PFSK-1 (cell line): Measurements from ENCODE around the gene NR6A1.

ENCODE experiments used
- FOXP2 ChIP-seq: optimal IDR thresholded peaks from 2 replicates; pipeline ENCODE3; 2011; ENCODE audit warnings: borderline replicate concordance, control low read depth, inconsistent platforms; ENCODE audit not compliant: insufficient read depth; ENCODE audit errors: extremely low read length, extremely low read depth
- POLR2AphosphoS5 ChIP-seq: IDR thresholded peaks from 2 replicates; pipeline ENCODE4 v1.6.1; 2012; ENCODE audit warnings: low read depth, mild to moderate bottlenecking, control low read depth, low read length, moderate library complexity
- SIN3A ChIP-seq: IDR thresholded peaks from 2 replicates; pipeline ENCODE4 v1.6.1; 2012; ENCODE audit warnings: mild to moderate bottlenecking, low read length, moderate library complexity, borderline replicate concordance; ENCODE audit not compliant: insufficient read depth
- TAF1 ChIP-seq: IDR thresholded peaks from 2 replicates; pipeline ENCODE4 v1.6.1; 2012; ENCODE audit warnings: low read length, control low read depth, borderline replicate concordance; ENCODE audit not compliant: insufficient read depth

DNA sequence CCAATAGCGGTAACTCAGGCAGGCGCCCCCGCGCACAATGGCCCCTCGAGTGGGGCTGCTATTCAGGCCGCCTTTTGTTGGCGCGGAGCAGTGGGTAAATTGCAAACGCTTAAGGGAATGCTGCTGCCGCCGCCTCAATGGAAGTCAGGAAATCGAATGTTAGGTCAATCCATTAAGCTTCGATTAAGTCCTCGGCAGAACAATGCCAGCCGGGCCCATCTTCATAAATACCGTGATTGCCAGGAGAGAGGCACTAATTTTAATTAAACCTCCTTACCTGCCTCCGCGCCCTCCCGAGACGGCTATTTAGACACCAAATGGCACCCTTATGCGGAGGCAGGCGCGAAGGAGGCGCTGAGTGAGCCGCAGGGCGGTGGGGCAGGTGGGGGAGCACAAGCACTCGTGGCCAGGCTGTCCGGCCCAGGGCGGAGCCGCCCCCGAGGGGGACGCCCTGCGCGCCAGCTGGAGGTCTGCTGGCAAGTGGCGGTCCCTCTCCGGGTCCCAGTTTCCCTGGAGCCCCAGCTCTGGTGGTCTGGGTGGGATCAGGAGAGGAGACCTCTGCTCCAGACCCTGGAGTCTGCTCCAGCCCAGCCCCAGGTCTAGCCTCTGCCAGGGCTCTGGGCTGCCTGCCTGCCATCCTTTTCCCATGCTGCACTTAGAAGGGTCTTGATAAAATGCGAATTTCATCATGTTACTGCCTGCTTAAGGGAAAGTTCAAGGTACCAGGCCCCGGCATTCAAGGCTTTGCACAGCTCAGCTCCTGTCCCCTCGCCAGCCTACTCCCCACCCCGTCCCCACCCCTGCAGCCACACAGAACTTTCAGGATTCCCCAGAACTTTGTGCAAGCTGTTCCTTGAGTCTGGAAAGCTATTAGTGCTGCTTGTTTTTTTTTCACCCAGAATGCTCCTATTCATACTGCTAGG lies 283.6 kb downstream of the NR6A1 start:
- TF ChIP-seq SIN3A (no peak), TAF1 (no peak), POLR2AphosphoS5 (no peak), FOXP2 (no peak)
